Activated CD8-positive, alpha-beta T cell treated with anti-CD3 and anti-CD28 coated beads, Interleukin-2, amount 10 ng/mL, durations not matched to agents 7 days and 5 days (primary cell): ENCODE measurements around the gene GP1BB. TPM values are rescaled to one million over a fixed set of nuclear protein-coding genes. Genes with fewer than 3 reads are reported as not detected.
A peak's percentile ranks its signal among the peaks of the same experiment; 100 is the strongest.

Source experiments
- ATAC-seq: fragments of 150-1000 bp; cut with Tn5 transposase; one replicate; pipeline ENCODE4 v1.10.0; 2021; ENCODE audit warnings: moderate library complexity
- CTCF ChIA-PET: fragments of 350-600 bp; sonication (Branson Sonifier 250); formaldehyde crosslinking; loops from one replicate; lab custom pipeline; 2021; ENCODE audit warnings: antibody characterized with exemption; lab: Charles Lee
- POLR2A ChIA-PET: fragments of 350-600 bp; sonication (Branson Sonifier 250); formaldehyde crosslinking; loops from one replicate; lab custom pipeline; 2021; ENCODE audit warnings: antibody characterized with exemption; lab: Charles Lee
- DNase-seq: peaks from one replicate; pipeline ENCODE4 v3.0.0-alpha.2; 2020
- H3K27ac Mint-ChIP-seq: one replicate; pipeline ENCODE4 v1.8.0; 2021; ENCODE audit warnings: mild to moderate bottlenecking, mixed read lengths
- H3K27me3 Mint-ChIP-seq: one replicate; pipeline ENCODE4 v1.8.0; 2021; ENCODE audit warnings: low read depth, mixed read lengths
- H3K36me3 Mint-ChIP-seq: one replicate; pipeline ENCODE4 v1.8.0; 2021; ENCODE audit warnings: low read depth, mixed read lengths
- H3K4me1 Mint-ChIP-seq: one replicate; pipeline ENCODE4 v1.8.0; 2021; ENCODE audit warnings: low read depth, mixed read lengths
- H3K4me3 Mint-ChIP-seq: one replicate; pipeline ENCODE4 v1.8.0; 2021; ENCODE audit warnings: mild to moderate bottlenecking, mixed read lengths
- H3K9me3 Mint-ChIP-seq: one replicate; pipeline ENCODE4 v1.8.0; 2022; ENCODE audit warnings: mixed read lengths; ENCODE audit not compliant: insufficient read depth
- total RNA-seq, 2 experiments: library from RNA; stranded (reverse); gene quantifications; one replicate each; pipeline ENCODE4 v1.2.3, GENCODE V29; 2021

Gene GP1BB
- total RNA-seq, 2 experiments from 2014 or later = not detected

- Mint-ChIP-seq H3K36me3 (peaks cover 2% of the 10 kb centered on the region), H3K4me1 (peaks cover 24% of the 10 kb centered on the region), H3K9me3 (no peaks in the 10 kb centered on the region), H3K27me3 (peaks cover 65% of the 10 kb centered on the region), H3K27ac (no peak overlapping the region), H3K4me3 (peak overlapping the region; percentile 70)
- ChIA-PET POLR2A (interaction anchor here (0.5 kb wide), 1 partner anchor 12 kb away, joined by 4 read pairs; no protein-coding TSS in a partner anchor), CTCF (interaction anchor here (1.0 to 1.3 kb wide), 3 partner anchors 9 to 145 kb away, joined by 3 to 5 read pairs (median 3); no protein-coding TSS in a partner anchor)
- ATAC-seq (no peak), DNase-seq (no peak)
Observed at GRCh38 chr22:19764636-19765476, 41.5 kb downstream of the GP1BB start.

- POLR2A ChIA-PET = interaction anchor here (0.6 kb wide), 1 partner anchor 175 kb away, joined by 3 read pairs; no protein-coding TSS in a partner anchor
Observed at GRCh38 chr22:19765477-19766239, 42.3 kb downstream of the GP1BB start.

GRCh38 chr22:19766240-19766510 is 42.8 kb downstream of the GP1BB start:
- no peak overlapping the region for H3K4me3 Mint-ChIP-seq
- POLR2A ChIA-PET = interaction anchor here (0.6 kb wide), 1 partner anchor 175 kb away, joined by 3 read pairs; no protein-coding TSS in a partner anchor
- CTCF ChIA-PET = interaction anchor here (1.2 to 1.3 kb wide), 3 partner anchors 9 to 144 kb away, joined by 3 to 5 read pairs (median 4); no protein-coding TSS in a partner anchor
- H3K9me3 Mint-ChIP-seq = no peaks in the 10 kb centered on the region
- H3K27me3 Mint-ChIP-seq = peaks cover 62% of the 10 kb centered on the region
- H3K36me3 Mint-ChIP-seq = no peaks in the 10 kb centered on the region
- ATAC-seq = no peak
- peaks cover 20% of the 10 kb centered on the region for H3K4me1 Mint-ChIP-seq
- DNase-seq = no peak
- H3K27ac Mint-ChIP-seq = no peak overlapping the region

More at GRCh38 chr22:19765477-19766239, 42.3 kb downstream of the GP1BB start:
- DNase-seq (peak; percentile 49), ATAC-seq (peak; percentile 32)
- CTCF ChIA-PET = interaction anchor here (1.0 to 1.3 kb wide), 4 partner anchors 8 to 145 kb away, joined by 3 to 5 read pairs (median 4); no protein-coding TSS in a partner anchor
- peaks cover 60% of the 10 kb centered on the region for H3K27me3 Mint-ChIP-seq
- no peaks in the 10 kb centered on the region for H3K36me3 Mint-ChIP-seq
- peak overlapping the region; percentile 70 for H3K4me3 Mint-ChIP-seq
- no peaks in the 10 kb centered on the region for H3K9me3 Mint-ChIP-seq
- H3K27ac Mint-ChIP-seq = peak overlapping the region; percentile 61
- peaks cover 20% of the 10 kb centered on the region for H3K4me1 Mint-ChIP-seq

- Mint-ChIP-seq H3K27me3 (peaks cover 60% of the 10 kb centered on the region), H3K27ac (no peak overlapping the region), H3K36me3 (no peaks in the 10 kb centered on the region), H3K4me3 (peak overlapping the region; percentile 63), H3K9me3 (no peaks in the 10 kb centered on the region), H3K4me1 (peaks cover 20% of the 10 kb centered on the region)
- ATAC-seq (peak; percentile 82), DNase-seq (peak; percentile 83)
- ChIA-PET POLR2A (interaction anchor here (0.6 kb wide), 1 partner anchor 852 kb away, joined by 3 read pairs; no protein-coding TSS in a partner anchor), CTCF (interaction anchor here (1.3 kb wide), 2 partner anchors 9 to 37 kb away, joined by 4 to 5 read pairs; no protein-coding TSS in a partner anchor)
Observed at GRCh38 chr22:19766511-19767426, 43.4 kb downstream of the GP1BB start.

- Mint-ChIP-seq H3K36me3 (no peaks in the 10 kb centered on the region), H3K27ac (no peak overlapping the region), H3K9me3 (no peaks in the 10 kb centered on the region), H3K4me1 (peaks cover 20% of the 10 kb centered on the region), H3K27me3 (peaks cover 53% of the 10 kb centered on the region), H3K4me3 (peak overlapping the region; percentile 63)
- DNase-seq (no peak), ATAC-seq (peak; percentile 41)
- CTCF ChIA-PET = no interaction called here
- POLR2A ChIA-PET = interaction anchor here (0.6 kb wide), 1 partner anchor 853 kb away, joined by 3 read pairs; no protein-coding TSS in a partner anchor
Observed at GRCh38 chr22:19767427-19768341, 44.3 kb downstream of the GP1BB start.

GRCh38 chr22:19769393-19769715 is 46.0 kb downstream of the GP1BB start:
- H3K27ac Mint-ChIP-seq = no peak overlapping the region
- no peak overlapping the region for H3K4me3 Mint-ChIP-seq
- peaks cover 20% of the 10 kb centered on the region for H3K4me1 Mint-ChIP-seq
- no peaks in the 10 kb centered on the region for H3K9me3 Mint-ChIP-seq
- DNase-seq (no peak), ATAC-seq (no peak)
- POLR2A ChIA-PET = no interaction called here
- H3K36me3 Mint-ChIP-seq = no peaks in the 10 kb centered on the region
- CTCF ChIA-PET = interaction anchor here (1.5 kb wide), 1 partner anchor 39 kb away, joined by 6 read pairs; no protein-coding TSS in a partner anchor
- H3K27me3 Mint-ChIP-seq = peaks cover 40% of the 10 kb centered on the region

GRCh38 chr22:19770349-19771220 is 47.2 kb downstream of the GP1BB start:
- no peak for DNase-seq
- H3K9me3 Mint-ChIP-seq = no peaks in the 10 kb centered on the region
- no peak overlapping the region for H3K27ac Mint-ChIP-seq
- POLR2A ChIA-PET = interaction anchor here (0.6 kb wide), 1 partner anchor 15 kb away, joined by 3 read pairs; no protein-coding TSS in a partner anchor
- no peaks in the 10 kb centered on the region for H3K36me3 Mint-ChIP-seq
- no peak overlapping the region for H3K4me3 Mint-ChIP-seq
- no peak for ATAC-seq
- CTCF ChIA-PET = interaction anchor here (1.1 kb wide), 1 partner anchor 40 kb away, joined by 4 read pairs; no protein-coding TSS in a partner anchor
- peaks cover 35% of the 10 kb centered on the region for H3K27me3 Mint-ChIP-seq
- peaks cover 12% of the 10 kb centered on the region for H3K4me1 Mint-ChIP-seq

- Mint-ChIP-seq H3K27ac (no peak overlapping the region), H3K27me3 (peaks cover 32% of the 10 kb centered on the region), H3K4me3 (no peak overlapping the region), H3K36me3 (no peaks in the 10 kb centered on the region), H3K9me3 (no peaks in the 10 kb centered on the region), H3K4me1 (peaks cover 16% of the 10 kb centered on the region)
- POLR2A ChIA-PET = no interaction called here
- DNase-seq = no peak
- CTCF ChIA-PET = interaction anchor here (1.4 to 2.1 kb wide), 2 partner anchors 42 to 138 kb away, joined by 5 read pairs; no protein-coding TSS in a partner anchor
- no peak for ATAC-seq
Observed at GRCh38 chr22:19772422-19772672, 49.0 kb downstream of the GP1BB start.

GRCh38 chr22:19772673-19773469 is 49.5 kb downstream of the GP1BB start:
- POLR2A ChIA-PET = no interaction called here
- DNase-seq (no peak), ATAC-seq (no peak)
- Mint-ChIP-seq H3K27me3 (peaks cover 27% of the 10 kb centered on the region), H3K9me3 (no peaks in the 10 kb centered on the region), H3K4me1 (peaks cover 12% of the 10 kb centered on the region), H3K27ac (no peak overlapping the region), H3K36me3 (no peaks in the 10 kb centered on the region), H3K4me3 (no peak overlapping the region)
- CTCF ChIA-PET = interaction anchor here (1.4 to 2.1 kb wide), 2 partner anchors 42 to 137 kb away, joined by 5 read pairs; no protein-coding TSS in a partner anchor
